HG03135 (cell line): ENCODE results near the gene S100P.
"Not testable (repeated sequence)": the region's sequence is repeated elsewhere in the genome, so short reads cannot be mapped to it uniquely, and the experiment has no call there.

Experiments
- ATAC-seq: cut with Tn5 transposase; IDR thresholded peaks from one replicate; pipeline ENCODE4 v1.9.1; 2021; ENCODE audit warnings: mild to moderate bottlenecking, moderate library complexity; ENCODE audit not compliant: unreplicated experiment

Gene S100P

GRCh38 chr4:6720202-6720699 lies 26.6 kb downstream of the S100P start:
- no peak for ATAC-seq

- ATAC-seq: no peak
Measured at GRCh38 chr4:6721121-6721520, 27.4 kb downstream of the S100P start.

- no peak for ATAC-seq
Measured at GRCh38 chr4:6722891-6723290, 29.2 kb downstream of the S100P start.

- ATAC-seq: no peak
Measured at GRCh38 chr4:6723851-6724250, 30.2 kb downstream of the S100P start.

GRCh38 chr4:6724421-6725111 lies 30.9 kb downstream of the S100P start:
- ATAC-seq: no peak

GRCh38 chr4:6725427-6725961 lies 31.8 kb downstream of the S100P start:
- not testable (repeated sequence) for ATAC-seq

- no peak for ATAC-seq
Measured at GRCh38 chr4:6727081-6727942, 33.6 kb downstream of the S100P start.

- no peak for ATAC-seq
Measured at GRCh38 chr4:6727943-6728250, 34.2 kb downstream of the S100P start.

- ATAC-seq: no peak
Measured at GRCh38 chr4:6728320-6729029, 34.8 kb downstream of the S100P start.

GRCh38 chr4:6730603-6731317 lies 37.1 kb downstream of the S100P start:
- no peak for ATAC-seq

- no peak for ATAC-seq
Measured at GRCh38 chr4:6731318-6731675, 37.6 kb downstream of the S100P start.

- no peak for ATAC-seq
Measured at GRCh38 chr4:6731780-6732179, 38.1 kb downstream of the S100P start.

GRCh38 chr4:6732441-6733357 lies 39.0 kb downstream of the S100P start:
- no peak for ATAC-seq

- no peak for ATAC-seq
Measured at GRCh38 chr4:6733358-6734164, 39.9 kb downstream of the S100P start.

- ATAC-seq: no peak
Measured at GRCh38 chr4:6734165-6734786, 40.6 kb downstream of the S100P start.

- no peak for ATAC-seq
Measured at GRCh38 chr4:6739920-6740319, 46.2 kb downstream of the S100P start.

GRCh38 chr4:6740347-6740746 lies 46.7 kb downstream of the S100P start:
- no peak for ATAC-seq

- ATAC-seq: no peak
Measured at GRCh38 chr4:6742507-6742906, 48.8 kb downstream of the S100P start.
